HL-60 (cell line): ENCODE measurements around the gene COX10.

Source experiments
- CTCF ChIP-seq: IDR thresholded peaks from one replicate; pipeline ENCODE4 v1.5.1; 2011; ENCODE audit warnings: low read length, control low read depth, inconsistent platforms; ENCODE audit not compliant: insufficient read depth
- GABPA ChIP-seq: IDR thresholded peaks from 2 replicates; pipeline ENCODE4 v1.6.1; 2012; ENCODE audit warnings: low read depth
- SPI1 ChIP-seq: IDR thresholded peaks from 2 replicates; pipeline ENCODE4 v1.6.1; 2012; ENCODE audit warnings: low read depth, mild to moderate bottlenecking, borderline replicate concordance

- TF ChIP-seq CTCF (no peak), GABPA (no peak), SPI1 (no peak)
These were observed 49.6 kb downstream of the COX10 start for GRCh38 chr17:14118951-14119350.
